HG03045 (cell line): ENCODE measurements around the gene CT45A9.
"Not testable (repeated sequence)": the region's sequence is repeated elsewhere in the genome, so short reads cannot be mapped to it uniquely, and the experiment has no call there.

Experiments
- ATAC-seq: cut with Tn5 transposase; IDR thresholded peaks from one replicate; pipeline ENCODE4 v1.9.1; 2021; ENCODE audit warnings: mild to moderate bottlenecking, moderate library complexity; ENCODE audit not compliant: unreplicated experiment

CT45A9 gene

GRCh38 chrX:135871712-135872111 lies at the start of gene CT45A9:
TSS of gene CT45A9 (minus strand) at chrX:135871812. CDS start at chrX:135868061, 3,751 bp downstream.
- ATAC-seq: not testable (repeated sequence)

GRCh38 chrX:135920516-135920915 lies 48.9 kb upstream of the CT45A9 start:
- ATAC-seq: not testable (repeated sequence)

- no peak for ATAC-seq
These were observed 42.8 kb upstream of the CT45A9 start for GRCh38 chrX:135914404-135914803.

- ATAC-seq: no peak
These were observed 38.6 kb upstream of the CT45A9 start for GRCh38 chrX:135910251-135910650.

GRCh38 chrX:135893294-135893817 lies 21.7 kb upstream of the CT45A9 start, which contains the start of the genes CT45A10 and SAGE1:
TSS of gene CT45A10 (minus strand) at chrX:135893444. CDS start at chrX:135885344, 8,100 bp downstream.
TSS of gene SAGE1 (plus strand) at chrX:135893716. CDS start at chrX:135896243, 2,527 bp downstream.
- no peak for ATAC-seq

- ATAC-seq: no peak
These were observed 21.2 kb upstream of the CT45A9 start for GRCh38 chrX:135892781-135893180.

GRCh38 chrX:135890087-135890585 lies 18.5 kb upstream of the CT45A9 start:
- no peak for ATAC-seq

- not testable (repeated sequence) for ATAC-seq
These were observed 17.4 kb upstream of the CT45A9 start for GRCh38 chrX:135888976-135889375.

GRCh38 chrX:135888230-135888629 lies 16.6 kb upstream of the CT45A9 start:
- not testable (repeated sequence) for ATAC-seq

GRCh38 chrX:135882741-135883140 lies 11.1 kb upstream of the CT45A9 start:
- ATAC-seq: not testable (repeated sequence)

- ATAC-seq: not testable (repeated sequence)
These were observed 17.2 kb downstream of the CT45A9 start, which contains the start of gene CT45A8 for GRCh38 chrX:135854438-135854837. TSS of gene CT45A8 (minus strand) at chrX:135854538. CDS start at chrX:135850783, 3,755 bp downstream.

GRCh38 chrX:135837180-135837579 lies 34.4 kb downstream of the CT45A9 start, which contains the start of gene CT45A7:
TSS of gene CT45A7 (minus strand) at chrX:135837280. CDS start at chrX:135833533, 3,747 bp downstream.
- ATAC-seq: not testable (repeated sequence)

GRCh38 chrX:135819912-135820311 lies 51.7 kb downstream of the CT45A9 start, which contains the start of gene CT45A2:
TSS of gene CT45A2 (minus strand) at chrX:135820012. CDS start at chrX:135816265, 3,747 bp downstream.
- not testable (repeated sequence) for ATAC-seq
